H1 (cell line): ENCODE results near the gene AQP2. TPM values are rescaled to one million over a fixed set of nuclear protein-coding genes. Genes with fewer than 3 reads are reported as not detected.

Source experiments
- CTCF ChIA-PET: fragments of 300-600 bp; sonication (Branson Sonifier 250); formaldehyde crosslinking; loops from one replicate; lab custom pipeline; 2021; ENCODE audit not compliant: partially characterized antibody; lab: Charles Lee
- POLR2A ChIA-PET: fragments of 300-600 bp; sonication (Branson Sonifier 250); formaldehyde crosslinking; loops from one replicate; lab custom pipeline; 2021; ENCODE audit warnings: inconsistent platforms; ENCODE audit not compliant: partially characterized antibody; lab: Charles Lee
- DNase-seq, 2 experiments: peaks; one replicate each; pipeline versions ENCODE4 v3.0.0 to v3.0.0-alpha.2; 2010 to 2022; ENCODE audit warnings: low spot score in 2 of 2, low read depth in 1 of 2, mixed read lengths in 1 of 2
- FAIRE-seq: peaks from 2 replicates; lab custom pipeline; 2011; peaks lifted over from hg19 to GRCh38; lab: Jason Lieb, UNC
- H2AFZ ChIP-seq: 2 replicates; pipeline ENCODE4 v1.8.1; 2012; ENCODE audit warnings: low read length, inconsistent platforms
- H2AK5ac ChIP-seq: 2 replicates; pipeline ENCODE4 v1.6.1; 2013; ENCODE audit warnings: low read depth, low read length
- H2BK120ac ChIP-seq: replicated peaks from 2 replicates; pipeline ENCODE3; 2013; ENCODE audit warnings: low read depth, low read length, inconsistent platforms
- H2BK12ac ChIP-seq: 2 replicates; pipeline ENCODE4 v1.6.1; 2013; ENCODE audit warnings: low read depth, low read length
- H2BK15ac ChIP-seq: 2 replicates; pipeline ENCODE4 v1.6.1; 2013; ENCODE audit warnings: low read length
- H2BK20ac ChIP-seq: 2 replicates; pipeline ENCODE4 v1.6.1; 2013; ENCODE audit warnings: low read length
- H2BK5ac ChIP-seq: 2 replicates; pipeline ENCODE4 v1.6.1; 2013; ENCODE audit warnings: low read depth, low read length
- H3K14ac ChIP-seq: 2 replicates; pipeline ENCODE4 v1.6.1; 2013; ENCODE audit warnings: inconsistent platforms; ENCODE audit not compliant: insufficient read length
- H3K18ac ChIP-seq: 2 replicates; pipeline ENCODE4 v1.6.1; 2013; ENCODE audit warnings: low read length; ENCODE audit errors: extremely low read depth
- H3K23ac ChIP-seq: 2 replicates; pipeline ENCODE4 v1.6.1; 2013; ENCODE audit warnings: inconsistent platforms; ENCODE audit not compliant: insufficient read length
- H3K23me2 ChIP-seq: 2 replicates; pipeline ENCODE4 v1.6.1; 2013; ENCODE audit warnings: low read depth, low read length
- H3K27ac ChIP-seq: 2 replicates; pipeline ENCODE4 v1.6.1; 2011; ENCODE audit warnings: low read depth, low read length, inconsistent platforms
- H3K27me3 ChIP-seq, 4 experiments: replicated peaks in 1 of 4; 1 replicate in 1 of 4; 2 replicates in 3 of 4; pipeline versions ENCODE4 v1.6.1 to v1.8.1; 2011 to 2013; ENCODE audit warnings: low read length in 3 of 4, mild to moderate bottlenecking in 3 of 4, inconsistent platforms in 2 of 4, mixed read lengths in 2 of 4, moderate library complexity in 1 of 4; ENCODE audit not compliant: control insufficient read depth in 3 of 4, insufficient read depth in 3 of 4; ENCODE audit errors: extremely low read depth in 1 of 4
- H3K36me3 ChIP-seq, 4 experiments: 2 replicates each; pipeline versions ENCODE4 v1.6.1 to v1.8.1; 2011 to 2013; ENCODE audit warnings: mild to moderate bottlenecking in 4 of 4, low read length in 3 of 4, moderate library complexity in 2 of 4, control low read depth in 1 of 4, inconsistent platforms in 1 of 4; ENCODE audit not compliant: insufficient read depth in 4 of 4, control insufficient read depth in 2 of 4
- H3K4ac ChIP-seq: replicated peaks from 2 replicates; pipeline ENCODE3; 2013; ENCODE audit warnings: low read length, low read depth, mixed read lengths, inconsistent platforms; ENCODE audit not compliant: insufficient read length
- H3K4me1 ChIP-seq, 4 experiments: replicated peaks in 1 of 4; 1 replicate in 1 of 4; 2 replicates in 3 of 4; pipeline versions ENCODE4 v1.6.1 to v1.8.1; 2011 to 2013; ENCODE audit warnings: low read length in 3 of 4, inconsistent platforms in 2 of 4, mixed read lengths in 1 of 4; ENCODE audit not compliant: insufficient read depth in 4 of 4, control insufficient read depth in 3 of 4
- H3K4me2 ChIP-seq, 2 experiments: 2 replicates each; pipeline versions ENCODE4 v1.6.1 to v1.8.1; 2011 to 2013; ENCODE audit warnings: low read depth in 2 of 2, low read length in 2 of 2, control low read depth in 1 of 2, inconsistent platforms in 1 of 2, mild to moderate bottlenecking in 1 of 2; ENCODE audit not compliant: insufficient read depth in 1 of 2
- H3K4me3 ChIP-seq, 4 experiments: fragments of 200-600, 300-600 bp in 1 of 4; sonication (generic), shearing (Covaris generic), sonication (Bioruptor Twin) in 1 of 4; 2 replicates each; pipeline versions ENCODE4 v1.5.1 to v1.8.1; 2011 to 2016; ENCODE audit warnings: low read length in 4 of 4, low read depth in 3 of 4, control low read depth in 2 of 4, inconsistent platforms in 2 of 4, mild to moderate bottlenecking in 2 of 4, mixed read lengths in 1 of 4, moderate library complexity in 1 of 4; ENCODE audit not compliant: insufficient read depth in 2 of 4; ENCODE audit errors: extremely low read depth in 1 of 4
- H3K56ac ChIP-seq: replicated peaks from 2 replicates; pipeline ENCODE3; 2013; ENCODE audit warnings: low read depth, mild to moderate bottlenecking, mixed read lengths, low read length, inconsistent platforms; ENCODE audit not compliant: insufficient read length
- H3K79me1 ChIP-seq: 2 replicates; pipeline ENCODE4 v1.6.1; 2013; ENCODE audit warnings: low read depth, low read length, control low read depth
- H3K79me2 ChIP-seq, 2 experiments: 2 replicates each; pipeline versions ENCODE4 v1.6.1 to v1.8.1; 2012 to 2013; ENCODE audit warnings: low read length in 2 of 2, mild to moderate bottlenecking in 2 of 2, inconsistent platforms in 1 of 2; ENCODE audit not compliant: insufficient read depth in 2 of 2, control insufficient read depth in 1 of 2
- H3K9ac ChIP-seq, 4 experiments: replicated peaks in 1 of 4; 1 replicate in 1 of 4; 2 replicates in 3 of 4; pipeline versions ENCODE4 v1.6.1 to v1.8.1; 2011 to 2013; ENCODE audit warnings: low read depth in 3 of 4, low read length in 3 of 4, control low read depth in 2 of 4, mild to moderate bottlenecking in 2 of 4, moderate library complexity in 2 of 4, inconsistent platforms in 1 of 4; ENCODE audit errors: extremely low read depth in 1 of 4
- H3K9me3 ChIP-seq, 2 experiments: 2 replicates each; pipeline versions ENCODE4 v1.6.1 to v1.8.1; 2012 to 2013; ENCODE audit warnings: mild to moderate bottlenecking in 2 of 2, moderate library complexity in 2 of 2, control low read depth in 1 of 2, inconsistent platforms in 1 of 2, low read depth in 1 of 2, low read length in 1 of 2, mixed read lengths in 1 of 2; ENCODE audit not compliant: insufficient read depth in 2 of 2
- H4K20me1 ChIP-seq, 2 experiments: replicated peaks in 1 of 2; 2 replicates each; pipeline versions ENCODE3 to v1.8.1; 2011 to 2013; ENCODE audit warnings: inconsistent platforms in 2 of 2, low read length in 2 of 2, mild to moderate bottlenecking in 1 of 2; ENCODE audit not compliant: insufficient read depth in 2 of 2, control insufficient read depth in 1 of 2
- H4K5ac ChIP-seq: 2 replicates; pipeline ENCODE4 v1.6.1; 2013; ENCODE audit warnings: low read length, low read depth, mixed read lengths, inconsistent platforms; ENCODE audit not compliant: insufficient read length
- H4K8ac ChIP-seq: 2 replicates; pipeline ENCODE4 v1.8.0; 2013; ENCODE audit warnings: mild to moderate bottlenecking, moderate library complexity, low read length, inconsistent platforms; ENCODE audit not compliant: insufficient read depth; ENCODE audit errors: extremely low read depth
- H4K91ac ChIP-seq: replicated peaks from 2 replicates; pipeline ENCODE3; 2013; ENCODE audit warnings: low read length, mixed read lengths, inconsistent platforms; ENCODE audit not compliant: insufficient read length
- NRF1 ChIP-seq: IDR thresholded peaks from 2 replicates; pipeline ENCODE4 v1.6.1; 2011; ENCODE audit warnings: mild to moderate bottlenecking, low read depth, low read length, improper control_type of control experiment
- WGBS, 2 experiments: shearing (Covaris generic) in 1 of 2; methylation state at CpG; one replicate each; pipeline versions ENCODE4 v1.1.6 to v1.1.7; 2013 to 2015; ENCODE audit warnings: low lambda C conversion rate in 2 of 2, mixed read lengths in 2 of 2, inconsistent platforms in 1 of 2, low coverage in 1 of 2, missing lambda C conversion rate in 1 of 2; ENCODE audit not compliant: insufficient replicate concordance in 2 of 2, insufficient coverage in 1 of 2, insufficient read length in 1 of 2; ENCODE audit errors: extremely low coverage in 1 of 2, missing lambda C conversion rate in 1 of 2; 5-methylcytosine and 5-hydroxymethylcytosine counted together
- polyA plus RNA-seq, 7 experiments: library from polyadenylated mRNA; depleted of rRNA in 3 of 7; stranded (reverse) in 5 of 7; unstranded in 2 of 7; fragments of >200 nt in 5 of 7; fragments of 200-250 nt in 2 of 7; gene quantifications; 1 replicate in 5 of 7; 2 replicates in 1 of 7; 4 replicates in 1 of 7; pipeline versions ENCODE4 v1.2.1 to v1.2.3, GENCODE V29; 2011 to 2013; ENCODE audit warnings: missing spikeins in 2 of 7, mixed read lengths in 2 of 7
- total RNA-seq: library from RNA; stranded (reverse); fragmentation: NEBNext Ultra II Directional; extraction: Animal tissue kit (Norgen Biotek cat#: 25700); gene quantifications from 2 replicates; pipeline ENCODE4 v1.2.1, GENCODE V29; 2021
- TF ChIP-seq, protein P1 (sequence below): IDR thresholded peaks from 2 replicates; pipeline ENCODE4 v1.6.1; 2011; ENCODE audit warnings: low read depth, mild to moderate bottlenecking, low read length; ENCODE audit not compliant: insufficient read depth

AQP2 gene
- total and polyA plus RNA-seq, 2 of the 8 experiments (the other 6 are each of a cell fraction or from before 2014, with no cell fraction given) = not detected

DNA sequence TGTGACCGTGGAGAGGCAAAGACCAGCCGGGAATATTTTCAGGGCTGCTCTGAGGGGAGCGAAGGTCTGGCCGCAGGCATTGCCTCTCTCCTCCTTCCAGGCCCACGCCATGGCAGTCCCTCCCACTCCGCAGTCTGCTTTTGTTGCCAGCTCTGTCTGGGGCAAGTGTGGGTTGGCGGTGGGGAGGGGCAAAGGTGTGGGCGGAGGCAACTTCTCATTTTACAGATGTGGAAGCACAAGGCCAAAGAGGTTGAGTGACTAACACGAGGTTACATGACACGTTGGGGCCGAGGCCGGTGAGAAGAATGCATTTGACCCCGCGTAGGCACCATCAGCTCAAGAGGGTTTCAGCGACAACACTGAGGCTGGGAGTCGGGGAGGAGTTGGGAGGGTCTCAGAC lies 40.7 kb upstream of the AQP2 start:
- Histone ChIP-seq H3K79me1 (no peaks in the 10 kb centered on the region), H3K4ac (no peak overlapping the region), H3K9ac (no peak overlapping the region), H3K14ac (no peak overlapping the region), H3K9me3 (no peaks in the 10 kb centered on the region), H2BK12ac (peak overlapping the region; percentile 80; the same call in 1 of the 2 replicates), H4K8ac (no peak overlapping the region; the same call in 1 of the 2 replicates), H3K27ac (no peak overlapping the region), H3K23ac (no peak overlapping the region), H3K56ac (no peak overlapping the region), H3K23me2 (0 out of 2 replicates have a peak, but pooled peaks cover 3% of the 10 kb centered on the region), H3K36me3 (no peaks in the 10 kb centered on the region), H3K79me2 (no peaks in the 10 kb centered on the region), H2BK5ac (peak overlapping the region; percentile 67; the same call in 1 of the 2 replicates), H4K91ac (peak overlapping the region; percentile 6), H2AFZ (peak overlapping the region; percentile 12; the same call in 1 of the 2 replicates), H4K20me1 (no peaks in the 10 kb centered on the region), H3K4me3 (no peak overlapping the region), H2BK20ac (peak overlapping the region; percentile 1; the same call in 1 of the 2 replicates), H3K4me2 (peak overlapping the region in 1 of 2 experiments; percentile 1; a peak in 1 of 4 replicates), H2BK15ac (peak overlapping the region; percentile 65), H2BK120ac (no peak overlapping the region), H2AK5ac (no peak overlapping the region), H3K4me1 (peaks cover 0 to 25% (median 12%) of the 10 kb centered on the region in 4 experiments; a peak in 6 of 7 replicates), H4K5ac (no peak overlapping the region), H3K18ac (0 out of 2 replicates have a peak overlapping the region, but pooled peaks have one; percentile 38), H3K27me3 (peaks cover 0 to 3% (median 2%) of the 10 kb centered on the region in 4 experiments; a peak in 3 of 7 replicates)
- POLR2A ChIA-PET = interaction anchor here (0.8 to 1.3 kb wide), 3 partner anchors 9 to 36 kb away, joined by 3 to 4 read pairs (median 3); no protein-coding TSS in a partner anchor
- peak; percentile 23 to 64 for DNase-seq
- CTCF ChIA-PET = interaction anchor here (0.8 to 1.9 kb wide), 7 partner anchors 9 to 175 kb away, joined by 3 to 9 read pairs (median 5); partner anchors contain the start of gene SMARCD1
- no peak for FAIRE-seq
- WGBS, 2 experiments = 57% methylated on average over 16 of the region's 16 CpGs; no CpG with 5 or more reads in 1 of the 2 experiments
- no peak for TF ChIP-seq NRF1
- TF ChIP-seq, protein P1, sequence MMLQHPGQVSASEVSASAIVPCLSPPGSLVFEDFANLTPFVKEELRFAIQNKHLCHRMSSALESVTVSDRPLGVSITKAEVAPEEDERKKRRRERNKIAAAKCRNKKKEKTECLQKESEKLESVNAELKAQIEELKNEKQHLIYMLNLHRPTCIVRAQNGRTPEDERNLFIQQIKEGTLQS = no peak
